Aorta (tissue), 5 donors: Measurements from ENCODE around the gene TK2. TPM values are rescaled to one million over a fixed set of nuclear protein-coding genes. Genes with fewer than 3 reads are reported as not detected.

ENCODE experiments used
- ATAC-seq: fragments of 200-7000 bp; cut with Tn5 transposase; one replicate; pipeline ENCODE4 v1.9.1; 2022; ENCODE audit warnings: moderate library complexity; ENCODE audit not compliant: low FRiP score
- DNase-seq, 2 donors: peaks; one replicate each; pipeline ENCODE4 v3.0.0-alpha.2; 2020
- H3K27ac ChIP-seq, 2 donors: one replicate each; pipeline ENCODE4 v1.5.1; 2013; ENCODE audit warnings: low read length in 2 of 2, mild to moderate bottlenecking in 2 of 2, moderate library complexity in 2 of 2, control low read depth in 1 of 2, inconsistent platforms in 1 of 2, low read depth in 1 of 2
- H3K27me3 ChIP-seq, 2 donors: one replicate each; pipeline ENCODE4 v1.6.1; 2013; ENCODE audit warnings: control low read depth in 1 of 2, low read length in 1 of 2, mild to moderate bottlenecking in 1 of 2, moderate library complexity in 1 of 2; ENCODE audit not compliant: insufficient read depth in 2 of 2, control insufficient read depth in 1 of 2
- H3K36me3 ChIP-seq, 2 donors: one replicate each; pipeline ENCODE4 v1.6.1; 2013; ENCODE audit warnings: control low read depth in 1 of 2, low read length in 1 of 2, mild to moderate bottlenecking in 1 of 2; ENCODE audit not compliant: insufficient read depth in 2 of 2, control insufficient read depth in 1 of 2
- H3K4me1 ChIP-seq, 2 donors: one replicate each; pipeline ENCODE4 v1.6.1; 2013; ENCODE audit warnings: low read length in 2 of 2, control low read depth in 1 of 2, mild to moderate bottlenecking in 1 of 2, moderate library complexity in 1 of 2; ENCODE audit not compliant: insufficient read depth in 2 of 2, control insufficient read depth in 1 of 2
- H3K4me3 ChIP-seq, 2 donors: one replicate each; pipeline ENCODE4 v1.5.1; 2013; ENCODE audit warnings: low read length in 2 of 2, control low read depth in 1 of 2, mild to moderate bottlenecking in 1 of 2
- H3K9me3 ChIP-seq: one replicate; pipeline ENCODE4 v1.6.1; 2013; ENCODE audit warnings: mild to moderate bottlenecking, low read length; ENCODE audit not compliant: control insufficient read depth
- WGBS, 2 donors: extraction: QIAGEN DNeasy Blood & Tissue Kit; methylation state at CpG; one replicate each; pipeline ENCODE4 v1.1.7; 2013; 5-methylcytosine and 5-hydroxymethylcytosine counted together
- intact Hi-C, 2 donors: fragments of 100-400 bp; cut with DNase I; formaldehyde crosslinking; loops; one replicate each; pipeline versions ENCODE4 v1.14.2 to v1.15.0; 2022
- polyA plus RNA-seq, 2 donors: library from polyadenylated mRNA; stranded (reverse); fragments of 200-250 nt; gene quantifications; one replicate each; pipeline ENCODE4 v1.2.3, GENCODE V29; 2013
- total RNA-seq, 2 donors: library from RNA; stranded (reverse); fragmentation: NEBNext Ultra II Directional; extraction: Animal tissue kit (Norgen Biotek cat#: 25700); gene quantifications; one replicate each; pipeline ENCODE4 v1.2.1, GENCODE V29; 2021
- donor health status: healthy with polysubstance abuse.
- donor health status: Bipolar disorder and iron deficiency.
- donor health status: DM: no; HTN: no; CAD: no.
- donor health status: DM: no; HTN: no; CAD: no.
- donor health status: DM: yes; HTN: yes; CAD: no.

The TK2 gene
- total and polyA plus RNA-seq, 4 donors: 18.9 to 43.4 (median 28.9) TPM

DNA sequence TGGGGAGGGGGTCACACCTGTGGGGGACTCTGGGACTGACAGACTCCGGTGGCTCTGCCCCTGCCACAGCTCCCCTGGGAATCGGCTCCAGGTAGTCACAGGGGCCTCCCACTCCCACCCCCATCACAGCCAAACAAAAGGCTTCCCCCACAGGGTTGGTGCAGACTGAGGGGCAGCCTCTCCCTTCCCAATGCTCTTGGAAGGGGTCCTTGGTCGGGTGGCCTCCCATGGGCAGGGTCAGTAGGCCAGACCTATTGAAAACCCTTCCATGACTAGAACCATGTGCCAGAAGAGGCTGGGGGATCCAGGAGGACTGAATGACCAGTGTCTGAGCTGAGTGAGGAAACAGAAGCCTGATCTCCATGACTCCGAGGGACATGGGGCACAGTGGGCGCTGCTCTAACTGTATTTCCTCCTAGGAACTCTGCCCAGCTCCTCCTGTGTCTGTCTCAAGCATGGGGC, 28.6 kb downstream of the TK2 start:
- H3K27me3 ChIP-seq: no peaks in the 10 kb centered on the region
- ATAC-seq (no peak), DNase-seq (peak in 1 of 2 donors; percentile 47)
- H3K9me3 ChIP-seq: no peaks in the 10 kb centered on the region
- H3K27ac ChIP-seq: no peak overlapping the region
- no peaks in the 10 kb centered on the region for H3K36me3 ChIP-seq
- no peaks in the 10 kb centered on the region for H3K4me1 ChIP-seq
- 94 to 95% methylated on average over 5 of the region's 5 CpGs for WGBS, 2 donors
- intact Hi-C loops: no loop called here
- no peak overlapping the region for H3K4me3 ChIP-seq

DNA sequence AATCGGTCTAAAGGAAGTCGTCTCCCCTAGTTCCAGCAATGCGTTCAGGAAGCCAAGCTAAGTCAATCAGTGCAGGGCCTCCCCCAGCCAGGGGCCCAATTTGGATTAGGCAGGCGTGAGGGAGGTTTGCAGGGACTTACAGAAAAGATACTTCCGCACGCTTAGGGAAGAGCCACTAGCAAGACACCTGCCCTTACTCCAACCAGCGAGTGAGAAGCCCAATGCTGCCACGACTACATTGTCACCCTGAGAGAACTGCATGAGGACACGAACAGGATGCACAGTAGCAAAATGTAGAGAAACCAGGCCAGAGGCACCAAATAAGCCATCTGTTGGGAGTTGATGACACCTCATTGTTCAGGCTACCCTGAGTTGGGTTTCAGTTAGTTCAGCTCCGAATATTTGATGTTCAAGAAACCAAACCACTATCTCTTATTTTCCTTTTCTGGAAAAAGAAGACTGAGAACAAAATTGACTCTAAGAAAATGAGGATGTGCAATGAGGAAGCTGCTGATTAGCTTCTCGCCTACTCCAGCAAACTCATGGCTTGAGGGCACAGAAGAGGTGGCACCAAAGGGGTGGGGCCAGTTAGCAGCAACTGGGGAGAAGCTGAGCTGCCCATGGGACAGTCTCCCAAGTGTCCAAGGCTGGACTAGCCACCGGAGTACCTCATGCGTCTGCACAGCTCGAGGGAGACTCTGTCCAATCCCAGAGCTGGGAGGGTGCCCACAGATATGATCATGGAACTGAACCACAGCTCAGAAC, 29.3 kb downstream of the TK2 start:
- Histone ChIP-seq H3K36me3 (no peaks in the 10 kb centered on the region), H3K4me3 (no peak overlapping the region), H3K4me1 (peaks cover 0 to 2% of the 10 kb centered on the region in 2 donors), H3K9me3 (no peaks in the 10 kb centered on the region), H3K27me3 (no peaks in the 10 kb centered on the region), H3K27ac (no peak overlapping the region)
- intact Hi-C loops: no loop called here
- no peak for ATAC-seq
- 77 to 79% methylated on average over 14 of the region's 14 CpGs for WGBS, 2 donors
- DNase-seq: peak; percentile 75 to 88

- H3K9me3 ChIP-seq: no peaks in the 10 kb centered on the region
- DNase-seq (peak in 1 of 2 donors; percentile 34), ATAC-seq (no peak)
- peak overlapping the region in 1 of 2 donors; percentile 43 for H3K27ac ChIP-seq
- H3K27me3 ChIP-seq: no peaks in the 10 kb centered on the region
- intact Hi-C loops: loop anchor here in 1 of 2 donors (5.0 kb wide), 2 partner anchors 33 to 42 kb away; partner anchors contain the start of genes CKLF and TK2
- no peak overlapping the region for H3K4me3 ChIP-seq
- peaks cover 0 to 3% of the 10 kb centered on the region in 2 donors for H3K4me1 ChIP-seq
- 90 to 91% methylated on average over 11 of the region's 11 CpGs for WGBS, 2 donors
- no peaks in the 10 kb centered on the region for H3K36me3 ChIP-seq
These were observed 30.2 kb downstream of the TK2 start for GRCh38 chr16:66519482-66520373.

GRCh38 chr16:66517586-66518263, 32.2 kb downstream of the TK2 start:
- H3K4me1 ChIP-seq: peaks cover 0 to 3% of the 10 kb centered on the region in 2 donors
- H3K27me3 ChIP-seq: no peaks in the 10 kb centered on the region
- intact Hi-C loops: loop anchor here in 1 of 2 donors (5.0 kb wide), 2 partner anchors 35 to 40 kb away; partner anchors contain the start of genes CKLF and TK2
- no peaks in the 10 kb centered on the region for H3K36me3 ChIP-seq
- DNase-seq (peak; percentile 58 to 70), ATAC-seq (no peak)
- no peaks in the 10 kb centered on the region for H3K9me3 ChIP-seq
- WGBS, 2 donors: 68 to 72% methylated on average over 8 of the region's 8 CpGs
- no peak overlapping the region for H3K4me3 ChIP-seq
- H3K27ac ChIP-seq: peak overlapping the region; percentile 92 to 99

DNA sequence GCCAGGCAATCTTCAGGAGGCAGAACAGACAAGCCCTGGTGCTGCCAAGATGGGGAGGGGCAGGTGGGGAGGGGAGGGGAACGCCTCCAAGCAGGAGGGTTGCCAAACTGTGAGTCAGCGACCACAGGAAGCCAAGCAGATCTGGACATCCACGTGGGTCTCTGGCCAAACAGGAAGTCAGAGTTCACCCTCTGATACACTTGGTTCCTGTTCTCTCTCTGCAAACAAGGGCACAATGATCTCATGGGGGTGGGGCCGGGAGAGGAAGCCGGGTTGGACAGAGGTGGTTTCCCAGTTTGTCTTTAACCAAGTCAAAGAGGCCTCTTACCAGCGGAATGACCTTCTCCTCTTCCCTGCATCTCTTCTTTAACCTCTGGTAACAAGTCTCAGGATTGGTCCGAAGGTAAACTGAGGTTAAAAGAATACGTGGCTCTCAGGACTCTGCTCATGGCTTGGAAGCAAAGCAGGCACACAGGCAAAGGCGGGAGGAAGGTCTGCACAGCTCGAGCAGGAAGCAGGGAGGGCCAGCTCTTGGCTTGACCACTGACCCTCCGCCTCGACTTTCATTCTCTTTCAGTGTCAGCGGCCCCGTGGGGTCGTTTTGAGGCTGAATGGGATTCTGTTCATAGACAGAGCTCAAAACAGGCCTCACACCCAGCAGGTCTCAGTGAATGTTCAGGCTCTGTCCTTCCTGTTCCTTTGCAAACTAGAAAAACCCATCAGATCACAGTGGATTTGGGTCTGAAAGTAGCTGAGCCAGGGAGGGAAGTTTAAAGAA, 32.9 kb downstream of the TK2 start:
- intact Hi-C loops: loop anchor here in 1 of 2 donors (5.0 kb wide), 2 partner anchors 35 to 40 kb away; partner anchors contain the start of genes CKLF and TK2
- 4 to 6% methylated on average over 14 to 15 of the region's 15 CpGs for WGBS, 2 donors
- peak; percentile 93 for ATAC-seq

DNA sequence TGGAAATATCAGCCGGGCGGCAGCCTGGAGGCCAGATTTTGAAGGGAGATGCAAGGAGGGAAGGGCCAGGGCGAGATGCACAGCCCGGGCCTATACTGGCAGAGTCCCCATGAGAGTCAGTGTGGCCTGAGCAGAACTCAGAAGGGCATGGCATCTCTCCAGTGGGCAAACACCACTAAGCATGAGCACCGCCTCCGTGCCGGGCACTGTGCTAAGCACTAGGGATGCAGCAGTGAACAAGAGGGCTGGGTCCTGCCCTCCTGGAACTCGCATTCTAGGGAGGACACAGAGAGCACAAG, 33.5 kb downstream of the TK2 start:
- intact Hi-C loops: loop anchor here in 1 of 2 donors (5.0 kb wide), 2 partner anchors 36 to 39 kb away; partner anchors contain the start of genes CKLF and TK2
- no peak for DNase-seq
- Histone ChIP-seq H3K27ac (peak overlapping the region in 1 of 2 donors; percentile 87), H3K36me3 (no peaks in the 10 kb centered on the region), H3K4me3 (no peak overlapping the region), H3K9me3 (no peaks in the 10 kb centered on the region), H3K27me3 (no peaks in the 10 kb centered on the region), H3K4me1 (peaks cover 0 to 5% of the 10 kb centered on the region in 2 donors)
- 0 to 2% methylated on average over 8 of the region's 8 CpGs for WGBS, 2 donors
- no peak for ATAC-seq

More for the DNA sequence above, 32.9 kb downstream of the TK2 start:
- peak; percentile 98 for DNase-seq
- H3K9me3 ChIP-seq: no peaks in the 10 kb centered on the region
- H3K27me3 ChIP-seq: no peaks in the 10 kb centered on the region
- no peak overlapping the region for H3K4me3 ChIP-seq
- peak overlapping the region; percentile 92 to 99 for H3K27ac ChIP-seq
- H3K36me3 ChIP-seq: no peaks in the 10 kb centered on the region
- H3K4me1 ChIP-seq: peaks cover 0 to 5% of the 10 kb centered on the region in 2 donors

DNA sequence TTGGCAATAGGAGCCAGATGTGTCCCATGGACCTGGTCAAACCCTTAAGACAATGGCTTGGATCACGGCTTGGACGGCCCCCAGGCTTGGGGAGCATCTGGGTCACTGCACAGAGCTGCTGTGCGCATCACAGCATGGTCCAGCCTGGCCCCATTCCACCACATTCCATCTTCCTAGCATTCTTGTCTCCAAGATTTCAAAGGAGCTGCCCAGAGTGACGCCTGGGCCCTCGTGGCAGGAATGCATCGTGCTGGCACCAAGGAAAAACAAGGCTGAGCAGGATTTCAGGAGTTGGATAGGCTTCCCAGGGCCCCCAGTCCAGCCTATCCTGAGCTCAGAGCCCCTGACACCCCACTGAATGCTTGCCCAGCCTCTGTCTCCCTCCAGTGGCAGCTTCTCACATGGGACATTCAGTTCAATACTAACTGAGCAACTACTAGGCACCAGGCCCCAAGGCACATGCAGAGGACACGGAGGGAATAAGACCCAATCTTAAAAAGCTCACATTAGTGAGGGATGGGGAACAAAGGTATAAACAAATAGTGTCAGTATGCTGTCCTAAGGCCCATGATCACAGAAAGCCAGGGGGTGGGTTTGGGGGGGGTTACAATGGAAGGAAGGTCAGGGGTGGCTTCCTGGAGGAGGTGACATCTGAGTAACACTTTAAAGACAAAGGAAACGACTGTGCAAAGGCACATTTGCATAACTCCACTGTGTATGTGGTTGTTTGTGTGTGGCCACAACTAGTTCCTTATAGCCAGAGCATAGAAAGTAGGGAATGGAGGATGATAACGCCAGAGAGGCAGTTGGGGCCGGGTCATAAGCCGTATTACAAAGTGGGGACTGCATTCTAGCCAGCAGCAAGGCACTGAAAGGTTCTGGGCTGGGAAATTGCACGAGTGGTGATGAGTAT, 34.1 kb downstream of the TK2 start:
- no peak overlapping the region for H3K4me3 ChIP-seq
- WGBS, 2 donors: 25 to 26% methylated on average over 12 of the region's 12 CpGs
- H3K4me1 ChIP-seq: peaks cover 0 to 9% of the 10 kb centered on the region in 2 donors
- DNase-seq (peak; percentile 72 to 77), ATAC-seq (no peak)
- peak overlapping the region; percentile 33 to 87 for H3K27ac ChIP-seq
- no peaks in the 10 kb centered on the region for H3K36me3 ChIP-seq
- intact Hi-C loops: loop anchor here in 1 of 2 donors (5.0 kb wide), 2 partner anchors 36 to 39 kb away; partner anchors contain the start of genes CKLF and TK2
- no peaks in the 10 kb centered on the region for H3K9me3 ChIP-seq
- no peaks in the 10 kb centered on the region for H3K27me3 ChIP-seq
